ENCODE results near the gene NACA. TPM values are rescaled to one million over a fixed set of nuclear protein-coding genes. Genes with fewer than 3 reads are reported as not detected.
A peak's percentile ranks its signal among the peaks of the same experiment; 100 is the strongest.

NACA gene
- total RNA-seq, 2 donors from 2014 or later, result 322 to 563 TPM

- peaks cover under 1 to 6% of the 10 kb centered on the region in 2 donors for H3K4me1 Mint-ChIP-seq (ENCODE audit: low read depth in 2 of 2)
- H3K27me3 Mint-ChIP-seq, result no peaks in the 10 kb centered on the region
- ATAC-seq, result no peak
- no peak for DNase-seq (ENCODE audit: low spot score)
- H3K36me3 Mint-ChIP-seq, result no peaks in the 10 kb centered on the region
- no peak overlapping the region for H3K4me3 Mint-ChIP-seq
- no peaks in the 10 kb centered on the region for H3K9me3 Mint-ChIP-seq
- no peak overlapping the region for H3K27ac Mint-ChIP-seq
These were observed 30.9 kb downstream of the NACA start for GRCh38 chr12:56694161-56694560.

GRCh38 chr12:56688846-56689109 lies 36.3 kb downstream of the NACA start:
- Mint-ChIP-seq H3K27me3 (no peaks in the 10 kb centered on the region), H3K4me1 (ENCODE audit: low read depth in 2 of 2) (peaks cover 29 to 32% of the 10 kb centered on the region in 2 donors), H3K4me3 (peak overlapping the region; percentile 97), H3K36me3 (peaks cover 25% of the 10 kb centered on the region), H3K9me3 (no peaks in the 10 kb centered on the region), H3K27ac (peak overlapping the region; percentile 99)
- ATAC-seq (no peak), DNase-seq (ENCODE audit: low spot score) (no peak)

GRCh38 chr12:56688129-56688845 lies 36.8 kb downstream of the NACA start, which contains the start of gene PTGES3:
TSS of gene PTGES3 (minus strand) at chr12:56688284. CDS start at chr12:56687999, 285 bp downstream.
- Mint-ChIP-seq H3K9me3 (no peaks in the 10 kb centered on the region), H3K4me1 (ENCODE audit: low read depth in 2 of 2) (peaks cover 30 to 33% of the 10 kb centered on the region in 2 donors), H3K4me3 (peak within 1 kb of the TSS; percentile 97), H3K27ac (peak within 1 kb of the TSS; percentile 99), H3K27me3 (no peaks in the 10 kb centered on the region), H3K36me3 (peaks cover 25% of the 10 kb centered on the region)
- peak; percentile 92 to 95 for ATAC-seq
- DNase-seq (ENCODE audit: low spot score), result peak; percentile 97

- DNase-seq (ENCODE audit: low spot score) (peak; percentile 64), ATAC-seq (peak in 1 of 2 donors; percentile 67)
- Mint-ChIP-seq H3K4me3 (peak overlapping the region; percentile 97), H3K36me3 (peaks cover 25% of the 10 kb centered on the region), H3K4me1 (ENCODE audit: low read depth in 2 of 2) (peaks cover 30 to 33% of the 10 kb centered on the region in 2 donors), H3K27me3 (no peaks in the 10 kb centered on the region), H3K27ac (peak overlapping the region; percentile 99), H3K9me3 (no peaks in the 10 kb centered on the region)
These were observed 37.6 kb downstream of the NACA start for GRCh38 chr12:56687223-56688128.

- Mint-ChIP-seq H3K27me3 (no peaks in the 10 kb centered on the region), H3K27ac (peak overlapping the region; percentile 94 to 99), H3K4me3 (peak overlapping the region; percentile 97), H3K9me3 (no peaks in the 10 kb centered on the region), H3K36me3 (peaks cover 30% of the 10 kb centered on the region), H3K4me1 (ENCODE audit: low read depth in 2 of 2) (peaks cover 39 to 44% of the 10 kb centered on the region in 2 donors)
- DNase-seq (ENCODE audit: low spot score), result no peak
- ATAC-seq, result no peak
These were observed 40.2 kb downstream of the NACA start for GRCh38 chr12:56684745-56685359.

- ATAC-seq, result no peak
- no peaks in the 10 kb centered on the region for H3K9me3 Mint-ChIP-seq
- H3K4me3 Mint-ChIP-seq, result peak overlapping the region; percentile 56
- peaks cover 40 to 55% of the 10 kb centered on the region in 2 donors for H3K4me1 Mint-ChIP-seq (ENCODE audit: low read depth in 2 of 2)
- DNase-seq (ENCODE audit: low spot score), result no peak
- H3K27me3 Mint-ChIP-seq, result no peaks in the 10 kb centered on the region
- peaks cover 28% of the 10 kb centered on the region for H3K36me3 Mint-ChIP-seq
- H3K27ac Mint-ChIP-seq, result peak overlapping the region; percentile 65 to 99
These were observed 42.8 kb downstream of the NACA start for GRCh38 chr12:56682323-56682722.

GRCh38 chr12:56679883-56680575 lies 45.1 kb downstream of the NACA start:
- ATAC-seq (no peak), DNase-seq (ENCODE audit: low spot score) (no peak)
- Mint-ChIP-seq H3K9me3 (no peaks in the 10 kb centered on the region), H3K36me3 (peaks cover 16% of the 10 kb centered on the region), H3K27ac (peak overlapping the region; percentile 44 to 63), H3K27me3 (no peaks in the 10 kb centered on the region), H3K4me1 (ENCODE audit: low read depth in 2 of 2) (peaks cover 34 to 52% of the 10 kb centered on the region in 2 donors), H3K4me3 (peak overlapping the region; percentile 22)

GRCh38 chr12:56678852-56679251 lies 46.2 kb downstream of the NACA start:
- H3K4me1 Mint-ChIP-seq (ENCODE audit: low read depth in 2 of 2), result peaks cover 27 to 40% of the 10 kb centered on the region in 2 donors
- ATAC-seq (no peak), DNase-seq (ENCODE audit: low spot score) (no peak)
- H3K27ac Mint-ChIP-seq, result peak overlapping the region; percentile 51 to 70
- H3K4me3 Mint-ChIP-seq, result no peak overlapping the region
- no peaks in the 10 kb centered on the region for H3K27me3 Mint-ChIP-seq
- H3K36me3 Mint-ChIP-seq, result peaks cover 6% of the 10 kb centered on the region
- no peaks in the 10 kb centered on the region for H3K9me3 Mint-ChIP-seq

GRCh38 chr12:56677680-56678079 lies 47.4 kb downstream of the NACA start:
- no peaks in the 10 kb centered on the region for H3K9me3 Mint-ChIP-seq
- peaks cover 26 to 42% of the 10 kb centered on the region in 2 donors for H3K4me1 Mint-ChIP-seq (ENCODE audit: low read depth in 2 of 2)
- no peak overlapping the region for H3K27ac Mint-ChIP-seq
- no peak overlapping the region for H3K4me3 Mint-ChIP-seq
- peaks cover 5% of the 10 kb centered on the region for H3K36me3 Mint-ChIP-seq
- DNase-seq (ENCODE audit: low spot score) (no peak), ATAC-seq (peak in 1 of 2 donors; percentile 71)
- no peaks in the 10 kb centered on the region for H3K27me3 Mint-ChIP-seq

GRCh38 chr12:56676851-56677580 lies 48.1 kb downstream of the NACA start:
- H3K4me1 Mint-ChIP-seq (ENCODE audit: low read depth in 2 of 2), result peaks cover 22 to 38% of the 10 kb centered on the region in 2 donors
- H3K9me3 Mint-ChIP-seq, result no peaks in the 10 kb centered on the region
- no peak for DNase-seq (ENCODE audit: low spot score)
- no peak for ATAC-seq
- H3K27ac Mint-ChIP-seq, result no peak overlapping the region
- no peaks in the 10 kb centered on the region for H3K27me3 Mint-ChIP-seq
- H3K36me3 Mint-ChIP-seq, result peaks cover 5% of the 10 kb centered on the region
- H3K4me3 Mint-ChIP-seq, result no peak overlapping the region

GRCh38 chr12:56671608-56672007 lies 53.5 kb downstream of the NACA start:
- Mint-ChIP-seq H3K9me3 (no peaks in the 10 kb centered on the region), H3K27ac (peak overlapping the region; percentile 56 to 70), H3K4me3 (no peak overlapping the region), H3K36me3 (peaks cover 14% of the 10 kb centered on the region), H3K27me3 (no peaks in the 10 kb centered on the region), H3K4me1 (ENCODE audit: low read depth in 2 of 2) (peaks cover 9 to 19% of the 10 kb centered on the region in 2 donors)
- no peak for ATAC-seq
- DNase-seq (ENCODE audit: low spot score), result no peak

GRCh38 chr12:56670836-56671235 lies 54.3 kb downstream of the NACA start:
- H3K36me3 Mint-ChIP-seq, result peaks cover 14% of the 10 kb centered on the region

GRCh38 chr12:56668197-56668457 lies 57.0 kb downstream of the NACA start:
- Mint-ChIP-seq H3K4me3 (no peak overlapping the region), H3K4me1 (ENCODE audit: low read depth in 2 of 2) (peaks cover 5 to 14% of the 10 kb centered on the region in 2 donors), H3K36me3 (peaks cover 20% of the 10 kb centered on the region), H3K27me3 (no peaks in the 10 kb centered on the region), H3K9me3 (no peaks in the 10 kb centered on the region), H3K27ac (no peak overlapping the region)
- no peak for ATAC-seq
- DNase-seq (ENCODE audit: low spot score), result no peak

More at GRCh38 chr12:56670836-56671235, 54.3 kb downstream of the NACA start:
- DNase-seq (ENCODE audit: low spot score), result no peak
- no peak overlapping the region for H3K4me3 Mint-ChIP-seq
- no peaks in the 10 kb centered on the region for H3K9me3 Mint-ChIP-seq
- no peak for ATAC-seq
- H3K27ac Mint-ChIP-seq, result no peak overlapping the region
- peaks cover 5 to 19% of the 10 kb centered on the region in 2 donors for H3K4me1 Mint-ChIP-seq (ENCODE audit: low read depth in 2 of 2)
- no peaks in the 10 kb centered on the region for H3K27me3 Mint-ChIP-seq

All from natural killer cell treated with Interleukin-12 subunit alpha and Interleukin-12 subunit beta and Interleukin-15 and Interleukin-18, amount 100 ng/mL, for 72 hours (primary cell).